B cell (primary cell): ENCODE data around the gene DSCAML1. TPM values are rescaled to one million over a fixed set of nuclear protein-coding genes. Genes with fewer than 3 reads are reported as not detected.

ENCODE experiments used
- ATAC-seq: fragments of 200-7000 bp; cut with Tn5 transposase; one replicate; pipeline ENCODE4 v1.10.0; 2021; ENCODE audit warnings: low read depth, mild to moderate bottlenecking, moderate number of reproducible peaks, moderate library complexity
- CTCF ChIA-PET: fragments of 350-600 bp; sonication (Branson Sonifier 250); formaldehyde crosslinking; loops from one replicate; lab custom pipeline; 2021; ENCODE audit warnings: antibody characterized with exemption, inconsistent platforms; lab: Charles Lee
- POLR2A ChIA-PET: fragments of 350-600 bp; sonication (Branson Sonifier 250); formaldehyde crosslinking; loops from one replicate; lab custom pipeline; 2021; ENCODE audit warnings: antibody characterized with exemption; lab: Charles Lee
- DNase-seq: peaks from one replicate; pipeline ENCODE4 v3.0.0; 2013
- H2AFZ ChIP-seq: 2 replicates; pipeline ENCODE4 v1.6.1; 2012; ENCODE audit warnings: mild to moderate bottlenecking, low read depth, low read length; ENCODE audit not compliant: insufficient read depth, poor library complexity, severe bottlenecking
- H3K27ac ChIP-seq, 2 donors: 1 replicate in 1 of 2; 2 replicates in 1 of 2; pipeline ENCODE4 v1.5.1; 2012 to 2013; ENCODE audit warnings: low read length in 2 of 2, mild to moderate bottlenecking in 2 of 2, moderate library complexity in 1 of 2
- H3K27me3 ChIP-seq, 4 experiments: fragments of 200-600 bp in 1 of 4; sonication (generic) in 1 of 4; replicated peaks in 1 of 4; 1 replicate in 2 of 4; 2 replicates in 2 of 4; pipeline versions ENCODE4 v1.6.1 to v1.7.0; 2013 to 2016; ENCODE audit warnings: low read length in 3 of 4, mild to moderate bottlenecking in 2 of 4, mixed read lengths in 1 of 4, moderate library complexity in 1 of 4; ENCODE audit not compliant: insufficient read depth in 4 of 4, control insufficient read depth in 3 of 4; ENCODE audit errors: control extremely low read depth in 1 of 4
- H3K36me3 ChIP-seq, 2 experiments: replicated peaks in 1 of 2; 1 replicate in 1 of 2; 2 replicates in 1 of 2; pipeline versions ENCODE4 v1.6.1 to v1.7.1; 2013; ENCODE audit warnings: low read length in 1 of 2; ENCODE audit not compliant: insufficient read depth in 2 of 2, control insufficient read depth in 1 of 2; ENCODE audit errors: control extremely low read depth in 1 of 2, extremely low read depth in 1 of 2
- H3K4me1 ChIP-seq, 2 donors: fragments of 200-600 bp in 1 of 2; sonication (generic) in 1 of 2; 1 replicate in 1 of 2; 2 replicates in 1 of 2; pipeline versions ENCODE4 v1.5.1 to v1.6.1; 2013 to 2017; ENCODE audit warnings: low read length in 2 of 2; ENCODE audit not compliant: control insufficient read depth in 2 of 2, insufficient read depth in 2 of 2
- H3K4me2 ChIP-seq: replicated peaks from 2 replicates; pipeline ENCODE3; 2012; ENCODE audit warnings: mild to moderate bottlenecking, low read depth, low read length; ENCODE audit not compliant: poor library complexity, severe bottlenecking
- H3K4me3 ChIP-seq, 5 experiments: fragments of 200-600 bp in 1 of 5; sonication (generic) in 1 of 5; 1 replicate in 3 of 5; 2 replicates in 2 of 5; pipeline versions ENCODE4 v1.5.1 to v1.7.0; 2011 to 2016; ENCODE audit warnings: low read length in 4 of 5, mild to moderate bottlenecking in 4 of 5, low read depth in 2 of 5, control low read depth in 1 of 5, moderate library complexity in 1 of 5; ENCODE audit not compliant: insufficient read depth in 1 of 5; ENCODE audit errors: control extremely low read depth in 1 of 5, extremely low read depth in 1 of 5
- H3K79me2 ChIP-seq: fragments of 200-600 bp; sonication (generic); one replicate; pipeline ENCODE4 v1.6.0; 2016; ENCODE audit warnings: low read length; ENCODE audit not compliant: control insufficient read depth, insufficient read depth
- H3K9ac ChIP-seq: fragments of 200-600 bp; sonication (generic); 2 replicates; pipeline ENCODE4 v1.6.1; 2017; ENCODE audit warnings: mild to moderate bottlenecking, low read length, moderate library complexity
- H3K9me3 ChIP-seq, 3 donors: one replicate each; pipeline versions ENCODE4 v1.6.1 to v1.7.1; 2013; ENCODE audit warnings: low read length in 2 of 3; ENCODE audit not compliant: control insufficient read depth in 2 of 3, insufficient read depth in 1 of 3; ENCODE audit errors: control extremely low read depth in 1 of 3
- H4K20me1 ChIP-seq: 2 replicates; pipeline ENCODE4 v1.6.0; 2012; ENCODE audit warnings: mild to moderate bottlenecking, low read length; ENCODE audit not compliant: insufficient read depth, control insufficient read depth, poor library complexity, severe bottlenecking
- H3K27ac Mint-ChIP-seq: one replicate; pipeline ENCODE4 v1.8.0; 2021; ENCODE audit warnings: mixed read lengths
- H3K27me3 Mint-ChIP-seq: one replicate; pipeline ENCODE4 v1.8.0; 2021; ENCODE audit warnings: mixed read lengths
- H3K4me1 Mint-ChIP-seq: one replicate; pipeline ENCODE4 v1.8.0; 2021; ENCODE audit warnings: mixed read lengths
- H3K4me3 Mint-ChIP-seq: one replicate; pipeline ENCODE4 v1.8.0; 2021; ENCODE audit warnings: mixed read lengths
- H3K9me3 Mint-ChIP-seq: one replicate; pipeline ENCODE4 v1.8.0; 2022; ENCODE audit warnings: mixed read lengths; ENCODE audit not compliant: insufficient read depth
- EZH2 ChIP-seq: IDR thresholded peaks from 2 replicates; pipeline ENCODE4 v1.6.1; 2012; ENCODE audit warnings: borderline replicate concordance, low read depth, mild to moderate bottlenecking, moderate library complexity, low read length; ENCODE audit not compliant: insufficient read depth, poor library complexity, severe bottlenecking
- WGBS: methylation state at CpG from one replicate; pipeline ENCODE4 v1.1.5; 2013; ENCODE audit warnings: missing lambda C conversion rate; ENCODE audit not compliant: insufficient coverage; 5-methylcytosine and 5-hydroxymethylcytosine counted together
- intact Hi-C: fragments of 100-400 bp; cut with micrococcal nuclease; formaldehyde crosslinking; loops from one replicate; pipeline ENCODE4 v1.10.0; 2022
- polyA plus RNA-seq: library from polyadenylated mRNA; depleted of rRNA; stranded (reverse); fragments of >200 nt; gene quantifications from 2 replicates; pipeline ENCODE4 v1.2.3, GENCODE V29; 2012
- total RNA-seq, 2 donors: library from RNA; stranded (reverse); fragments of 120-200 nt in 1 of 2; gene quantifications; 1 replicate in 1 of 2; 2 replicates in 1 of 2; pipeline versions ENCODE4 v1.2.3 to v1.2.4, GENCODE V29; 2013 to 2022
- TF ChIP-seq, protein P1 (sequence below): fragments of 200-600 bp; IDR thresholded peaks from one replicate; pipeline ENCODE4 v1.8.0; 2022; ENCODE audit warnings: antibody characterized with exemption, mild to moderate bottlenecking

The DSCAML1 gene
- total and polyA plus RNA-seq, 2 donors (not counting 1 experiment from before 2014, with no cell fraction given): 1.2 to 6.2 TPM

DNA sequence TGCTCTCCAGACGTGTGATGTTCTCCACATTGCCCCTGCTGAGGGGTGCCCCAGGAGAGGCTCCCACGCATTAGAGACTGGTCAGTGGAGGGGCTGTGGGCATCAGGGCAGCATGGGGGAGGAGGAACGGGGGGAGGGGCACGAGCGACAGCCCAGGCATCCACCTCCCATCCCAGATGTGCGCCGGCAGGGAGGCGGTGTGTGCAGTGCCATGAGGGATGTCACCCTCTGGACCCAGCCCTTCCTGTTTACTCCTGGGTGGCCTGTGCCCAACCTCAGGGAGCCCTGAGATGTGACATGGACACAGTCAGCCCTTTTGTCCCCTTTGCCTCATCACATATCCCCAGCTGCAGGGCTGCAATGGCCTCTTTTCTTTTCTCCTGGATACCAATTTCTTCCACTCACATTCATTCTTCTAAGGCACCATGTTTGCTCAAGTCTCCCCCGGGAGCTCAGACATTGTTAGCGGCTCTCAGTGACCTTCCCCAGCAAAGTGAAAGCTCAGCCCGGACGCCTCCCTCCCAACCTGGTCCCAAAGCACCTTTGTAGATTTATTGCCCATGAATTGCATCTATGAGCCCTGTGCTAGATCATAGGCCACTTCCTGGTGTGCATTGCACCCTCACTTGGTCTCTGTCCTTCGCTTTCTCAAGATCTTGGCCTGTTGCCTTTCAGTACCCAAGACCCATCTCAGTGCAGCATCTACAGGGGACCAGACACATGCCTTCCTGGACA is 318.7 kb downstream of the DSCAML1 start:
- Mint-ChIP-seq H3K4me1 (no peaks in the 10 kb centered on the region), H3K27me3 (peaks cover 21% of the 10 kb centered on the region), H3K4me3 (no peak overlapping the region), H3K9me3 (no peaks in the 10 kb centered on the region), H3K27ac (no peak overlapping the region)
- Histone ChIP-seq H3K9me3 (no peaks in the 10 kb centered on the region), H3K36me3 (no peaks in the 10 kb centered on the region), H4K20me1 (no peaks in the 10 kb centered on the region), H2AFZ (no peak overlapping the region), H3K79me2 (no peaks in the 10 kb centered on the region), H3K4me2 (no peak overlapping the region), H3K27ac (no peak overlapping the region), H3K4me3 (no peak overlapping the region), H3K27me3 (no peaks in the 10 kb centered on the region), H3K9ac (no peak overlapping the region), H3K4me1 (no peaks in the 10 kb centered on the region)
- TF ChIP-seq, protein P1, sequence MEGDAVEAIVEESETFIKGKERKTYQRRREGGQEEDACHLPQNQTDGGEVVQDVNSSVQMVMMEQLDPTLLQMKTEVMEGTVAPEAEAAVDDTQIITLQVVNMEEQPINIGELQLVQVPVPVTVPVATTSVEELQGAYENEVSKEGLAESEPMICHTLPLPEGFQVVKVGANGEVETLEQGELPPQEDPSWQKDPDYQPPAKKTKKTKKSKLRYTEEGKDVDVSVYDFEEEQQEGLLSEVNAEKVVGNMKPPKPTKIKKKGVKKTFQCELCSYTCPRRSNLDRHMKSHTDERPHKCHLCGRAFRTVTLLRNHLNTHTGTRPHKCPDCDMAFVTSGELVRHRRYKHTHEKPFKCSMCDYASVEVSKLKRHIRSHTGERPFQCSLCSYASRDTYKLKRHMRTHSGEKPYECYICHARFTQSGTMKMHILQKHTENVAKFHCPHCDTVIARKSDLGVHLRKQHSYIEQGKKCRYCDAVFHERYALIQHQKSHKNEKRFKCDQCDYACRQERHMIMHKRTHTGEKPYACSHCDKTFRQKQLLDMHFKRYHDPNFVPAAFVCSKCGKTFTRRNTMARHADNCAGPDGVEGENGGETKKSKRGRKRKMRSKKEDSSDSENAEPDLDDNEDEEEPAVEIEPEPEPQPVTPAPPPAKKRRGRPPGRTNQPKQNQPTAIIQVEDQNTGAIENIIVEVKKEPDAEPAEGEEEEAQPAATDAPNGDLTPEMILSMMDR: no peak
- 86% methylated on average over 10 of the region's 13 CpGs for WGBS
- no peak for DNase-seq
- ChIA-PET CTCF (no interaction called here), POLR2A (no interaction called here)
- no peak for ATAC-seq
- intact Hi-C loops: no loop called here

GRCh38 chr11:117477721-117478120 is 319.3 kb downstream of the DSCAML1 start:
- Histone ChIP-seq H3K36me3 (no peaks in the 10 kb centered on the region), H3K4me1 (no peaks in the 10 kb centered on the region), H3K4me3 (no peak overlapping the region), H2AFZ (no peak overlapping the region), H3K27me3 (no peaks in the 10 kb centered on the region), H3K9ac (no peak overlapping the region), H3K27ac (no peak overlapping the region), H3K9me3 (no peaks in the 10 kb centered on the region), H4K20me1 (no peaks in the 10 kb centered on the region), H3K79me2 (no peaks in the 10 kb centered on the region), H3K4me2 (no peak overlapping the region)
- intact Hi-C loops: no loop called here
- DNase-seq (no peak), ATAC-seq (no peak)
- Mint-ChIP-seq H3K27me3 (peaks cover 20% of the 10 kb centered on the region), H3K9me3 (no peaks in the 10 kb centered on the region), H3K4me1 (no peaks in the 10 kb centered on the region), H3K27ac (no peak overlapping the region), H3K4me3 (no peak overlapping the region)
- CTCF ChIA-PET: no interaction called here
- 30% methylated on average over 1 of the region's 4 CpGs for WGBS
- POLR2A ChIA-PET: no interaction called here
- TF ChIP-seq, protein P1: no peak
- no peak for TF ChIP-seq EZH2
